A549 (cell line): ENCODE measurements around the gene PID1. TPM values are rescaled to one million over a fixed set of nuclear protein-coding genes. Genes with fewer than 3 reads are reported as not detected.

Source experiments
- ATAC-seq, 2 experiments: fragments of 200-7000 bp in 1 of 2; fragments of >200 bp in 1 of 2; cut with Nextera tagmentation in 1 of 2; cut with Tn5 transposase in 1 of 2; 3 replicates each; pipeline versions ENCODE4 v1.8.0 to v1.9.1; 2018 to 2020; ENCODE audit warnings: mild to moderate bottlenecking in 1 of 2, moderate library complexity in 1 of 2
- CTCF ChIA-PET: fragments of 300-600 bp; sonication (Branson Sonifier 250); formaldehyde crosslinking; extraction: SDS; loops from one replicate; lab custom pipeline; 2021; ENCODE audit warnings: antibody characterized with exemption, inconsistent platforms; lab: Yijun Ruan, JAX
- POLR2A ChIA-PET: fragments of 350-600 bp; formaldehyde crosslinking; extraction: SDS; loops from one replicate; lab custom pipeline; 2021; ENCODE audit warnings: antibody characterized with exemption, inconsistent platforms; lab: Yijun Ruan, JAX
- DNase-seq, 2 experiments: peaks; one replicate each; pipeline versions ENCODE4 v3.0.0 to v3.0.0-alpha.2; 2011 to 2016; ENCODE audit warnings: low read depth in 1 of 2, low spot score in 1 of 2
- FAIRE-seq: peaks from 2 replicates; lab custom pipeline; 2011; peaks lifted over from hg19 to GRCh38; lab: Jason Lieb, UNC
- H3K27ac ChIP-seq, 2 experiments: fragments of >200 bp; sonication (Bioruptor Twin); formaldehyde crosslinking; 3 replicates each; pipeline ENCODE4 v1.5.1; 2016 to 2017
- H3K4me1 ChIP-seq: fragments of >200 bp; sonication (Bioruptor Twin); formaldehyde crosslinking; 3 replicates; pipeline ENCODE4 v1.6.1; 2016
- H3K4me2 ChIP-seq: fragments of >200 bp; sonication (Bioruptor Twin); formaldehyde crosslinking; 3 replicates; pipeline ENCODE4 v1.6.1; 2016
- H3K4me3 ChIP-seq: fragments of >200 bp; sonication (Bioruptor Twin); formaldehyde crosslinking; 3 replicates; pipeline ENCODE4 v1.5.1; 2016
- H3K9me3 ChIP-seq: fragments of >200 bp; sonication (Bioruptor Twin); formaldehyde crosslinking; 3 replicates; pipeline ENCODE4 v1.6.1; 2016
- ATOH8 ChIP-seq: fragments of 250-450 bp; sonication (Bioruptor Pico); IDR thresholded peaks from 2 replicates; pipeline ENCODE4 v1.5.0; 2020; ENCODE audit warnings: low read depth, mild to moderate bottlenecking, moderate library complexity
- BHLHE40 ChIP-seq: IDR thresholded peaks from 2 replicates; pipeline ENCODE4 v1.6.1; 2012; ENCODE audit warnings: low read depth, low read length, inconsistent platforms
- CBX2 ChIP-seq: fragments of 200-600 bp; sonication (generic); IDR thresholded peaks from 2 replicates; pipeline ENCODE4 v1.6.1; 2016; ENCODE audit warnings: low read depth, mild to moderate bottlenecking, borderline replicate concordance
- CHD4 ChIP-seq: fragments of 200-600 bp; sonication (generic); IDR thresholded peaks from 2 replicates; pipeline ENCODE4 v1.6.1; 2016; ENCODE audit warnings: antibody characterized with exemption, mild to moderate bottlenecking, borderline replicate concordance
- EP300 ChIP-seq, 2 experiments: fragments of >200 bp; sonication (Bioruptor Twin); formaldehyde crosslinking; IDR thresholded peaks; 2 replicates in 1 of 2; 3 replicates in 1 of 2; pipeline ENCODE4 v1.6.1; 2016 to 2017
- ESRRA ChIP-seq: fragments of 150-350 bp; IDR thresholded peaks from 2 replicates; pipeline ENCODE4 v1.6.1; 2014; ENCODE audit warnings: mild to moderate bottlenecking, low read length, borderline replicate concordance
- FOSB ChIP-seq: fragments of 250-450 bp; sonication (Bioruptor Pico); IDR thresholded peaks from 2 replicates; pipeline ENCODE4 v1.5.0; 2020; ENCODE audit warnings: mild to moderate bottlenecking, moderate library complexity
- FOSL2 ChIP-seq, 2 experiments: fragments of 450-650 bp in 1 of 2; fragments of >200 bp in 1 of 2; sonication (Bioruptor Twin) in 1 of 2; formaldehyde crosslinking; IDR thresholded peaks; 2 replicates each; pipeline versions ENCODE4 v1.5.0 to v1.6.1; 2016 to 2020; ENCODE audit warnings: mild to moderate bottlenecking in 1 of 2, moderate library complexity in 1 of 2
- HES2 ChIP-seq: fragments of >200 bp; sonication (Bioruptor Twin); formaldehyde crosslinking; IDR thresholded peaks from 2 replicates; pipeline ENCODE4 v1.6.1; 2016
- HEYL ChIP-seq: fragments of 250-450 bp; sonication (Bioruptor Pico); IDR thresholded peaks from 2 replicates; pipeline ENCODE4 v1.8.0; 2021; ENCODE audit warnings: mild to moderate bottlenecking, moderate library complexity
- HMGXB4 ChIP-seq: fragments of 250-450 bp; sonication (Bioruptor Pico); IDR thresholded peaks from 2 replicates; pipeline ENCODE4 v1.5.0; 2021; ENCODE audit warnings: mild to moderate bottlenecking, moderate library complexity, borderline replicate concordance
- HOXB13 ChIP-seq: fragments of 250-450 bp; sonication (Bioruptor Pico); IDR thresholded peaks from 2 replicates; pipeline ENCODE4 v1.5.0; 2020; ENCODE audit warnings: low read depth, mild to moderate bottlenecking, moderate library complexity
- HOXB5 ChIP-seq: fragments of 250-450 bp; sonication (Bioruptor Pico); IDR thresholded peaks from 2 replicates; pipeline ENCODE4 v1.5.0; 2020; ENCODE audit warnings: mild to moderate bottlenecking, moderate library complexity
- JUN ChIP-seq, 2 experiments: fragments of >200 bp; sonication (Bioruptor Twin); formaldehyde crosslinking; IDR thresholded peaks; 2 replicates in 1 of 2; 3 replicates in 1 of 2; pipeline ENCODE4 v1.6.1; 2016 to 2017
- JUNB ChIP-seq: fragments of >200 bp; sonication (Bioruptor Twin); formaldehyde crosslinking; IDR thresholded peaks from 2 replicates; pipeline ENCODE4 v1.6.1; 2016
- KDM1A ChIP-seq: fragments of 200-600 bp; sonication (generic); IDR thresholded peaks from 2 replicates; pipeline ENCODE4 v1.6.1; 2016; ENCODE audit warnings: low read depth, mild to moderate bottlenecking
- KDM5A ChIP-seq: fragments of 200-600 bp; sonication (generic); IDR thresholded peaks from 2 replicates; pipeline ENCODE4 v1.6.1; 2016; ENCODE audit warnings: antibody characterized with exemption, mild to moderate bottlenecking
- MAZ ChIP-seq: fragments of 150-350 bp; IDR thresholded peaks from 2 replicates; pipeline ENCODE4 v1.6.1; 2014; ENCODE audit warnings: antibody characterized with exemption, low read depth, low read length, borderline replicate concordance
- MYC ChIP-seq: IDR thresholded peaks from 2 replicates; pipeline ENCODE4 v1.6.1; 2012; ENCODE audit warnings: mild to moderate bottlenecking, inconsistent platforms, low read length, improper control_type of control experiment, borderline replicate concordance
- PBX3 ChIP-seq: IDR thresholded peaks from 2 replicates; pipeline ENCODE4 v1.6.1; 2012
- PHF8 ChIP-seq: fragments of 200-600 bp; sonication (generic); IDR thresholded peaks from 2 replicates; pipeline ENCODE4 v1.6.1; 2016; ENCODE audit warnings: low read depth, mild to moderate bottlenecking, antibody characterized with exemption, moderate library complexity, borderline replicate concordance
- RAD21 ChIP-seq, 2 experiments: fragments of >200 bp in 1 of 2; sonication (Bioruptor Twin) in 1 of 2; formaldehyde crosslinking in 1 of 2; IDR thresholded peaks in 1 of 2; conservative IDR thresholded peaks in 1 of 2; 2 replicates in 1 of 2; 3 replicates in 1 of 2; pipeline ENCODE4 v1.6.1; 2012 to 2018; ENCODE audit warnings: inconsistent platforms in 1 of 2
- TFCP2L1 ChIP-seq: fragments of 250-450 bp; sonication (Bioruptor Pico); IDR thresholded peaks from 2 replicates; pipeline ENCODE4 v1.5.0; 2021; ENCODE audit warnings: mild to moderate bottlenecking
- ZC3H11A ChIP-seq: fragments of 450-650 bp; IDR thresholded peaks from 2 replicates; pipeline ENCODE4 v1.6.1; 2014; ENCODE audit warnings: antibody characterized with exemption, mild to moderate bottlenecking
- ZFP36 ChIP-seq: fragments of 450-650 bp; IDR thresholded peaks from 2 replicates; pipeline ENCODE4 v1.6.1; 2014; ENCODE audit warnings: borderline replicate concordance; ENCODE audit not compliant: partially characterized antibody
- ZSCAN20 ChIP-seq: fragments of 250-450 bp; sonication (Bioruptor Pico); IDR thresholded peaks from 2 replicates; pipeline ENCODE4 v1.8.0; 2022; ENCODE audit warnings: mild to moderate bottlenecking, moderate library complexity
- WGBS: methylation state at CpG from one replicate; pipeline ENCODE4 v1.1.6; 2017; ENCODE audit errors: missing lambda C conversion rate; 5-methylcytosine and 5-hydroxymethylcytosine counted together
- polyA plus RNA-seq, 4 experiments: library from polyadenylated mRNA; depleted of rRNA in 3 of 4; stranded (reverse); fragments of >200 nt; fragmentation: RNase III in 1 of 4; extraction: RNeasy Plus Mini Kit Qiagen cat#74134 plus additional on column Dnase treatment in 1 of 4; gene quantifications; 2 replicates in 3 of 4; 3 replicates in 1 of 4; pipeline ENCODE4 v1.2.3, GENCODE V29; 2011 to 2017

Gene PID1
- polyA plus RNA-seq, 2 of the 4 experiments (the other 2 are of a cell fraction), result 0.75 to 2.7 TPM

- TF ChIP-seq JUNB (no peak), HES2 (no peak), KDM5A (no peak), FOSB (CRISPR knock-in tag) (no peak), PBX3 (no peak), ZFP36 (no peak), BHLHE40 (no peak), HOXB13 (CRISPR knock-in tag) (no peak), PHF8 (no peak), KDM1A (no peak), ZC3H11A (no peak), CBX2 (no peak), CHD4 (no peak), ZSCAN20 (CRISPR knock-in tag) (no peak), HOXB5 (no peak)
- FAIRE-seq (no peak), DNase-seq (no peak), ATAC-seq (no peak)
- no peak overlapping the region for H3K27ac ChIP-seq
- 47% methylated on average over 6 of the region's 6 CpGs for WGBS
- ChIA-PET CTCF (no interaction called here), POLR2A (no interaction called here)
- no peak overlapping the region for H3K4me2 ChIP-seq
- H3K9me3 ChIP-seq, result 0 out of 3 replicates have a peak, but pooled peaks cover 5% of the 10 kb centered on the region
- H3K4me3 ChIP-seq, result no peak overlapping the region
- H3K4me1 ChIP-seq, result no peaks in the 10 kb centered on the region
These were observed 101.3 kb downstream of the PID1 start for GRCh38 chr2:229169751-229170150.

- H3K4me1 ChIP-seq, result no peaks in the 10 kb centered on the region
- H3K4me3 ChIP-seq, result no peak overlapping the region
- ChIA-PET POLR2A (no interaction called here), CTCF (interaction anchor here (1.9 kb wide), 1 partner anchor 13 kb away, joined by 8 read pairs; no protein-coding TSS in a partner anchor)
- ATAC-seq (peak; percentile 45 to 50; a peak in 3 of 6 replicates), DNase-seq (no peak), FAIRE-seq (no peak)
- WGBS, result 20% methylated on average over 2 of the region's 2 CpGs
- H3K27ac ChIP-seq, result no peak overlapping the region
- no peak for TF ChIP-seq MYC
- TF ChIP-seq MAZ, result no peak
- no peak for TF ChIP-seq HMGXB4 (CRISPR knock-in tag)
- no peak for TF ChIP-seq HEYL (CRISPR knock-in tag)
- no peak for TF ChIP-seq ESRRA
- no peaks in the 10 kb centered on the region for H3K9me3 ChIP-seq
- H3K4me2 ChIP-seq, result no peak overlapping the region
These were observed 106.4 kb downstream of the PID1 start for GRCh38 chr2:229164545-229165249.

GRCh38 chr2:229163893-229164292, 107.2 kb downstream of the PID1 start:
- CTCF ChIA-PET, result interaction anchor here (1.9 kb wide), 1 partner anchor 14 kb away, joined by 8 read pairs; no protein-coding TSS in a partner anchor
- ATAC-seq, result no peak
- Histone ChIP-seq H3K4me2 (no peak overlapping the region), H3K4me3 (no peak overlapping the region), H3K27ac (no peak overlapping the region), H3K9me3 (no peaks in the 10 kb centered on the region), H3K4me1 (no peaks in the 10 kb centered on the region)
- POLR2A ChIA-PET, result no interaction called here
- 11% methylated on average over 2 of the region's 2 CpGs for WGBS
- DNase-seq, result no peak
- FAIRE-seq, result no peak
- TF ChIP-seq FOSL2 (IDR thresholded peaks at IDR 0.05), result no peak
- TF ChIP-seq FOSL2 (CRISPR knock-in tag; IDR thresholded peaks at IDR 0.05), result no peak
- TF ChIP-seq RAD21 (conservative IDR thresholded peaks at IDR 0.05 in 1 of 2, IDR thresholded peaks at IDR 0.05 in 1 of 2), result no peak
- no peak for TF ChIP-seq CHD4
- TF ChIP-seq BHLHE40, result no peak
- TF ChIP-seq EP300 (IDR thresholded peaks at IDR 0.05), result no peak
- TF ChIP-seq TFCP2L1, result no peak
- no peak for TF ChIP-seq PBX3
- TF ChIP-seq MYC, result no peak
- TF ChIP-seq JUN (IDR thresholded peaks at IDR 0.05), result no peak
- TF ChIP-seq HMGXB4 (CRISPR knock-in tag), result no peak
- no peak for TF ChIP-seq ATOH8 (CRISPR knock-in tag)
